ENCODE measurements around the gene DCTN3.

- TF ChIP-seq POLR2A (IDR thresholded peaks at IDR 0.05) (no peak), CTCF (IDR thresholded peaks at IDR 0.05) (no peak)
Observed at GRCh38 chr9:34600908-34601307, 19.4 kb downstream of the DCTN3 start.
